HG02981 (cell line): Measurements from ENCODE around the gene DPH7.
"Not testable (repeated sequence)": the region's sequence is repeated elsewhere in the genome, so short reads cannot be mapped to it uniquely, and the experiment has no call there.

Source experiments
- ATAC-seq: cut with Tn5 transposase; IDR thresholded peaks from one replicate; pipeline ENCODE4 v1.9.1; 2021; ENCODE audit warnings: mild to moderate bottlenecking, moderate library complexity; ENCODE audit not compliant: unreplicated experiment

The DPH7 gene

DNA sequence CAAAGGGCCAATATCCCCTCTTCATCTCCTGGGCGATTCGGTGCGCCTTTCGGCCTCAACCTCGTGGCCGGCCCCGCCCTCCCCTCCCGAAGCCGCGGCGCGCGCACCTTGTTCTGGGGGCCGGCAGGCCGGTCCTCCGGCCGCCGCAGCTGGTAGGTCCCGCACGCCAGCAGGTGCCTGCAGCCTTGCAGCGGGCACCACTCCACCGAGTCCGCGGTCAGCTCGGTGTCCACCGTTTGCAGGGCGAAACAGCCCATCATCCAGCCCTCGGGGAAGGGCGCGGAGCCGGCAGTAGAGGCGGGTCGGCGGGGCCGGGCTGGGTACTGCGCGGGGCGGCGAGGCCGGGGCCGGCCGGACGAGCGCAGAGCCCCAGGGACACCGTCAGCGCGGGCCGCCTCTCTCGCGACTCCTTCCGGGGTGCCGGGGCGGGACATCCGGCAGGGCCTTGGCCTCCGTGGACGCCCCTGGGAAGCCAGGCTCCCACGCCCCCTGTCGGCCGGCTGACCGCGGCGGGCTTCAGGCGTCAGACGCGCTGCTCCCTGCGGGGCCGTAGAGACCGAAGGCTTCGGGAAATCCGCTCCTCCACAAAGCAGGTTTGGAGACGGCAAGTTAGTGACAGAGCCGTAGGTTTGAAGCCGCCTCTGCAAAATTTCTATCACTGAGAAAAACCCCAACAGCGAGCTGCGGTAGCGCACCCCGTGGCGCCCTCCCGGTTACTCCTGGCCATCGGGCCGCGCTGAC lies at the start of gene DPH7:
TSS of gene DPH7 (minus strand) at position 408 of the 741 bp plus-strand sequence. CDS start at position 260, 148 bp downstream.
- peak; percentile 89 for ATAC-seq

DNA sequence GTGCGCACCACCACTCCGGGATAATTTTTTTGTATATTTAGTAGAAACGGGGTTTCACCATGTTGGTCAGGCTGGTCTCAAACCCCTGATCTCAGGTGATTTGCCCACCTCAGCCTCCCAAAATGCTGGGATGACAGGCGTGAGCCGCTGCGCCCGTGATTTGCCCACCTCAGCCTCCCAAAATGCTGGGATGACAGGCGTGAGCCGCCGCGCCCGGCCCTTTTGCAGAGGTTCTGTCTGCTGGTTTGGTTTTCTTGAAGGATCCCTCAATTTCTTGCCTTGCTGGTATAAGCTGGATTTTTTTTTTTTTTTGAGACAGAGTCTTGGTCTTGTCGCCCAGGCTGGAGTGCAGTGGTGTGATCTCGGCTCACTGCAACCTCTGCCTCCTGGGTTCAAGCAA lies 48.7 kb upstream of the DPH7 start:
- not testable (repeated sequence) for ATAC-seq

DNA sequence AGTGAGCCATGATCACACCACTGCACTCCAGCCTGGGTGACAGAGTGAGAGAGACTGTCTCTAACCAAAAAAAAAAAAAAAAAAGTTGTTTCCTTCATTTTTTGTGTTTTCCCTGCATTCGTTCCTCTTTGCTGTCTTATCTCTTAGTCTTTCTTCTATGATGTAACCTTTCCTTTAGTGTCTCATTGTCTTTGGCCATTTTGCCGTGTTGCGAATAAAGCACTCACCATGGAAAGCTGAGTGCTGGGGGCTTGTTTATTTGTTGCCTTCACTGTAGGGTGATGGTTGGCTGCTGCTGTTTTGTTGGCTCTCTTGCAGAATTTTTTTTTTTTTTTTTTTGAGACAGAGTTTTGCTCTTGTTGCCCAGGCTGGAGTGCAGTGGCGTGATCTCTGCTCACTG lies 47.7 kb upstream of the DPH7 start:
- ATAC-seq, result no peak

GRCh38 chr9:137622211-137622610 lies 43.5 kb upstream of the DPH7 start:
- not testable (repeated sequence) for ATAC-seq

GRCh38 chr9:137621131-137621757 lies 42.5 kb upstream of the DPH7 start:
- no peak for ATAC-seq

DNA sequence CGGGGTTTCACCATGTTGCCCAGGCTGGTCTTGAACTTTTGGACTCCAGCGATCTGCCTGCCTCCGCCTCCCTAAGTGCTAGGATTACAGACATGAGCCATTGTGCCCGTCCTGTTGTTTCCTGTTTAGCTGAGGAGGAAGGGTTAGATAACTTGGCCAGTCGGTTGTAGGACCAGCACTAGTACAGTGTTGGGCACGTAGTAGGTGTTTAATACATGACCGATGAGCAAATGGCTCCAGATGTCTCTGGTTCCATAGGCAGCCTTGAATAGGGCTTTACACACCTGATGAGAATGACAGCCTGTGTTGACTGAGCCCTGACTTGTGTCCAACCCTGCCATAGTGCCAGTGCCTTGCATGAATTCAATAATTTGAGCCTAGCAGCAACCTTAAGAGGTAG lies 41.9 kb upstream of the DPH7 start:
- no peak for ATAC-seq

- no peak for ATAC-seq
Observed at GRCh38 chr9:137620048-137620405, 41.3 kb upstream of the DPH7 start.

DNA sequence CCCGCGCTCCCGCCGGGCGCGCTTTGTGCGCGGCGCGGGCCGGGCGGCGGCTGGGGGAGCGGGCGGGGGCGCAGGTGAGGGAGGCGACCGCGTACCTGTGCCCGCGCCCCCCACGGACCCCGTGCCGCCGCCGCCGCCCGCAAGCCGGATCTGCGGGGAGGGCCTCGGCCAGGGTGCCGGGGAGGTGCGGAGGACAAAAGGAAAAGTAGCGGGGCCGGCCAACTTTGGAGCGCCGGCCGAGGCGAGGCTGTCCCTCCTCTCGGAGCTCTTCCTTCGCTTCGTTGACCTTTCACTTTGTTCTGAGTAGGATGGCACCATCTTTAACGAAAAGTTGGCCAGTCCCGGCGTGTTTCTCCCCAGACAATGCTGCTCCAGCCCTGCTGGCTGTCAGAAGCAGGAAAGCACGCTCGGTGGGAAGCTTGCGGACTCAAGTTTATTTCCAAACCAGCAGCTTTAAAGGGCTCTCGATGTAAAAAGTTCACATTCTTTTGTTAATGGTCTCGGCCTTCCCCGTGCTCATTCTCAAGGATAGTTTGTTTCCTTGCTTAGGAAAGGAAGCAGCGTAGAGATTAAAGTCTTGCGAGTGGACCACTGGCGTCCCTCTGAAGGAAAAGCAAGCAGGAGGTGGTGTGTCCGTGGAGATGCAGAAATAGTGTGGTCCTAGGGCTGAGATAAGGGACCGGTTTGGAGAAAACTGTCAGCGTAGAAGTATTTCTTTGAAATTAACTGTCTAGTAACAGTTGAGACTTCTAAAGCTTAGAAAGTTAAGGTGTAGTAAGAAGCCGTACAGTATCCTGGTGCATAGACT lies 40.7 kb upstream of the DPH7 start:
- peak; percentile 32 for ATAC-seq

- peak; percentile 70 for ATAC-seq
Observed at GRCh38 chr9:137618105-137619067, 39.7 kb upstream of the DPH7 start, which contains the start of gene EHMT1. TSS of gene EHMT1 (plus strand) at chr9:137619005. CDS start at chr9:137619029, 24 bp downstream.

DNA sequence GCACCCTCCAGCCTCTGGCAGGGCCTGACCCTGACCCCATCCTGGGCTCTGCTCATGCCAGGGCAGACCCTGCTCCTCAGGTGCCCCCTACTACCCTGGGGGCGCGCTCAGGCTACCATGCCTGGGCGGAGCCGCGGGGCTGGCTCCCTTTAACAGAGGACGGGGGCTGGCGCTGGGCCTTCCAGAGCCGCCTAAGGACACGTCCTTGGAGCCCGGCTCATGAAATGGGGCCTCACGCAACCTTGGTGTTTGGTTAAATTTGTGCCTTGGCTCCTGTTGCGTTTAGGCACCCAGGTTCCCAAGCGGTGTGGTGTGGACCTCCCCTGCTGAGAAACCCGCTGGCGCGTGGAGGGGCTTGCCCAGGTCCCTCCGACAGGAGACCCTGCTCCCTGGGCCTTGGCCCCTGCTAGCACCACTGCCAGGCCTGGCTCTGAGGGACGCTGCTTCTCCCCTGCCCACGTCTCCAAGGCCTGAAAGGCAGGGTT lies 36.7 kb upstream of the DPH7 start:
- ATAC-seq, result no peak

DNA sequence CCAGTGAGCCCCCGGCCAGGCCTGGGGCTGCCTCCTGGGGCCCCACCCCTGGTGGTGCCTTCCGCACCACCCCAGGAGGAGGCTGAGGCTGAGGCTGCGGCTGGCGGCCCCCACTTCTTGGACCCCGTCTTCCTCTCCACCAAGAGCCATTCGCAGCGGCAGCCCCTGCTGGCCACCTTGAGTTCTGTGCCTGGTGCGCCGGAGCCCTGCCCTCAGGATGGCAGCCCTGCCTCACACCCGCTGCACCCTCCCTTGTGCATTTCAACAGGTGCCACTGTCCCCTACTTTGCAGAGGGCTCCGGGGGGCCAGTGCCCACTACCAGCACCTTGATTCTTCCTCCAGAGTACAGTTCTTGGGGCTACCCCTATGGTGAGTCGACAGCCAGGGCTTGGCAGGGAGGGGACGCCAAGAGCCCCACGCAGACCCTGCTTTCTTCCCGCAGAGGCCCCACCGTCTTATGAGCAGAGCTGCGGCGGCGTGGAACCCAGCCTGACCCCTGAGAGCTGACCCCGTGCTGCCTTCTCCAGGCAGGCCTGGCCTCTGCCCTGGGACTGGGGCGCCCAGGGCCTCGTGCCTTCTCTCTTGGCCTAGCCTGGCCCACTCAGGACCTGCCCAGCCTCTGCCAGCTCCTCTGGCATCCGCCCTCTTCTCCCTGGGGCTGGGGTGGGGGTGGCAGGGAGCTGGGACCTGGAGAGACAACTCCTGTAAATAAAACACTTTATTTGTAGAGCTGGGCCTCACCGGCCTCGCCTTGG lies 36.1 kb upstream of the DPH7 start:
- no peak for ATAC-seq

DNA sequence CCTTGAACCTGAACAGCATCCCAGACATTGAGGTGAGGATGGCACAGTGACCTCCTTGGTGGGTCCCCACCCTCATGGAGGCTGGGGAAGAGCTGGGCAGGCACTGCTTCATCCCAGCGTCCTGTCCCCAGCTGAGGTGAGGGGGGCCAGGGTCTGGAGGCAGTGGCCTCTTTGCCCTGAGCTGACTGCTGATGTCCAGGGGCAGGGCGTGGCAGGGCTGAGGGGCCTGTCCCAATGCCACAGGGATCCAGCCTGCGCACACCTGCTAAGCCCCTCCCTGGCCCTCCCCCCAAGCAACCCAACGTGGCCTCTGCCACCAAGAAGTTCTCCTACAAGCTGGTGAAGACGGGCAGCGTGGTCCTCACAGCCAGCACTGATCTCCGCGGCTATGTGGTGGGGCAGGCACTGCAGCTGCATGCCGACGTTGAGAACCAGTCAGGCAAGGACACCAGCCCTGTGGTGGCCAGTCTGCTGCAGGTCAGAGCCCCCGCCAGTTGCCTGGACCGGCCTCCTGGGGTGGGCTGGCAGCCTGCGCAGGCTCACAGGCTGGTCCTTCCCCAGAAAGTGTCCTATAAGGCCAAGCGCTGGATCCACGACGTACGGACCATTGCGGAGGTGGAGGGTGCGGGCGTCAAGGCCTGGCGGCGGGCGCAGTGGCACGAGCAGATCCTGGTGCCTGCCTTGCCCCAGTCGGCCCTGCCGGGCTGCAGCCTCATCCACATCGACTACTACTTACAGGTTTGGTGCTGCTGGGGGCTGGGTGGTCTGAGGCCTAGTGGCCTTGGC lies 35.2 kb upstream of the DPH7 start:
- no peak for ATAC-seq

- ATAC-seq, result no peak
Observed at GRCh38 chr9:137613259-137613658, 34.5 kb upstream of the DPH7 start.

GRCh38 chr9:137612741-137613142 lies 34.0 kb upstream of the DPH7 start:
- no peak for ATAC-seq

DNA sequence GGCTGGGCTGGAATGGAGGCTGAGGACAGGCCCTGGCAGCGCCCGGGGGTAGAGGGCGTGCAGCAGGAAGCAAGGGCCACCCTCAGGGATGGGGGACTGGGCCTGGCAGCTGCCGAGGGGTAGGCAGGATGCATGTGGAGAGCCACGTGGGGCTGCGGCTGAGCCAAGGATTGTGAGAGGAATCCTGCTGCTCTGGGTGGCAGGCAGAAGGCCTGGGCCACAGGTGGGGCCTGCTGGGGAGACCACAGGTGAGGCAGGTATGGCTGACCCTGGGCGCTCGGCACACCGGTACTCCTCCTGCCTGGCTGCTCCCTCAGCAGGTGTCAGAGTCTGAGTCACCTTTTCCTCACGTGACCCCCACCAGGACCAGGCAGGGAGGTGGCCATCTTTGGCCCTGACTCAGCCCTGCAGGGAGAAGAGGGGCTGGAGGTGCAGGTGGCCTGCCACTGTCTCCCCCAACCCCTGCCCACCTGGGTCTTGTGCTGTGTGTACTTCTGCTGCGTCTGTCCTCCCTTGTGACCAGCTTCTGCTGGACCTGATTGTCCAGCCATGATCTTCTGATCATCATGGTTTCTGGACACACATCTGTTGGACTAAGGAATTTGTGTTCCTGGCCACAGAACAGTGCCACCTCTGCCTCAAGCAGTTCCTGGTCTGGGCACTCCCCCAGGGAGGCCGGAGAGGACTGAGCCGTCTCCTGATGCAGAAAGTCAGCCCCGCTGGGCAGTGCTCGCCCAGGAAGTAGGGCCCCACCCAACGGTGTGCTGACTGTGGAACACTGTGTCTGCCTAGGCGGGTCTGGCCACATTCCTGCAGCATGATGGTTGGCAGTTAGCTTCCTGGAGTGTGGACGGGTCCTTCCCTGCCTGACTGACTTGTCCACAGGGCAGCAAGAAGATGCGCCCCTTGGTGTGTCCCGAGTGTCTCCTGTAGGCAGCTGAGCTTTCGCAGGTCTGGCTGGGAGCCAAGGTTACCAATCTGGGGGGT lies 33.2 kb upstream of the DPH7 start:
- no peak for ATAC-seq

DNA sequence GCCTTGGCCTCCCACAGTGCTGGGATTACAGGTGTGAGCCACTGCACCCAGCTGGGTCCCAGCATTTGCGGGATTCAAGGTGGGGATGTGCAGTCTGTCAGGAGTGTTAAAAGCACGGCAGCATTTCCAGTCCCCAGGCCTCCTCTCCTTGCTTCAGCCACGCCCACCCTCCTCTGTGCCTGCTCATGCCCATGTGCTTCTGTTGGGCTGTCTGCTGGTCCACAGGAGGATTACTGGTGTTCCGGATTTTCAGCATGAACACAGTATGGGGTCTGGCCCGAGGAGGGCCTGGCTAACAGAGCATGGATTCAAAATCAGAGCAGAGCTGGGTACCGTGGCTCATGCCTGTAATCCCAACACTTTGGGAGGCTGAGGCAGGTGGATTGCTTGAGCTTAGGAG lies 32.2 kb upstream of the DPH7 start:
- ATAC-seq, result no peak

DNA sequence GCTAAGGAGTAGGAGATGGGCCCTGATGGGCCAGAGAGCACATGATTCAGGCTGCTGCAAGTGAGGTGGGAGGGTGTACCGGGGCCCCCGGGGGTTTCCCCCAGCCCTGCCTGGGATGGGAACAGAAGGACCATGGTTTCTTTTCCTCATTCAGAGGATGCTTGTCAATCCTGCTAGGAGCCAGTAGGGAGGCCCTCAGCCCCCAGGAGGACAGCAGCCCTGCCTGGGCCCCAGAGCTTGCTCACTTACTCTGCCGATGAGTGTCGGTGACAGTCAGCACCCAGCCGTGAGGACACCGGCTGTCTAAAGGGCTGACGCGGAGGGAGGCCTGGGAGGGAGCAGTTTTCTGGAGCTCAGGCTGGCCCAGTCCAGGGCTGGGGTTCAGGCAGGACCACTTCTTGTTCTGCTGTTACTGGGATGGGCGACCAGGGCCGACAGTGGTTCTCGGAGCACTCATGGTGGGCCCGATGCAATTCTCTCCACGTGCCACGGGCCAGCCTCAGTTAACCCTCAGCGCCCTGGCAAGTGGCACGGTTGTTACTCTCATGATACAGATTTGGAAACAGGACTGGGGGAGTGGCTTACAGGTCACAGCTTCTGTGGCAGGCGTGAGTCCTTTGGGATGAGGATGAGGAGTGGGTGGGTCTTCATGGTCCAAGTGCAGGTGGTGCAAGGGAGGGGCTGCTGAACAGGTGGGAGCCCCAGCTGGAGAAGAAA lies 28.6 kb upstream of the DPH7 start:
- no peak for ATAC-seq
